HUES48 (cell line): Measurements from ENCODE around the gene PHF8.
A peak's percentile ranks its signal among the peaks of the same experiment; 100 is the strongest.

Experiments used
- H3K27ac ChIP-seq: one replicate; pipeline ENCODE4 v1.7.0; 2013; ENCODE audit warnings: low read depth, low read length, inconsistent platforms
- H3K27me3 ChIP-seq: 2 replicates; pipeline ENCODE4 v1.6.1; 2013; ENCODE audit warnings: mild to moderate bottlenecking, low read length; ENCODE audit not compliant: control insufficient read depth, insufficient read depth
- H3K36me3 ChIP-seq: 2 replicates; pipeline ENCODE4 v1.6.1; 2013; ENCODE audit warnings: low read length; ENCODE audit not compliant: control insufficient read depth, insufficient read depth
- H3K4me1 ChIP-seq: 2 replicates; pipeline ENCODE4 v1.6.1; 2013; ENCODE audit warnings: mild to moderate bottlenecking, low read length; ENCODE audit not compliant: control insufficient read depth, insufficient read depth
- H3K4me3 ChIP-seq: 2 replicates; pipeline ENCODE4 v1.5.1; 2013; ENCODE audit warnings: mild to moderate bottlenecking, low read depth, low read length
- H3K9ac ChIP-seq: 2 replicates; pipeline ENCODE4 v1.6.1; 2013; ENCODE audit warnings: mild to moderate bottlenecking, low read depth, low read length, moderate library complexity
- H3K9me3 ChIP-seq: 2 replicates; pipeline ENCODE4 v1.6.1; 2013; ENCODE audit warnings: low read length; ENCODE audit not compliant: control insufficient read depth, insufficient read depth

The PHF8 gene

GRCh38 chrX:54064564-54064963 is 20.3 kb upstream of the PHF8 start:
- Histone ChIP-seq H3K4me1 (peaks cover 10% of the 10 kb centered on the region; the same call in 1 of the 2 replicates), H3K4me3 (no peak overlapping the region), H3K27ac (no peak overlapping the region), H3K9me3 (peaks cover 33% of the 10 kb centered on the region), H3K27me3 (no peaks in the 10 kb centered on the region), H3K9ac (no peak overlapping the region), H3K36me3 (no peaks in the 10 kb centered on the region)

- H3K9me3 ChIP-seq: peaks cover 32% of the 10 kb centered on the region
- H3K4me1 ChIP-seq: 0 out of 2 replicates have a peak, but pooled peaks cover 4% of the 10 kb centered on the region
- H3K4me3 ChIP-seq: no peak overlapping the region
- H3K27me3 ChIP-seq: no peaks in the 10 kb centered on the region
- no peak overlapping the region for H3K9ac ChIP-seq
- no peak overlapping the region for H3K27ac ChIP-seq
- no peaks in the 10 kb centered on the region for H3K36me3 ChIP-seq
Observed at GRCh38 chrX:54063361-54063760, 19.1 kb upstream of the PHF8 start.

- Histone ChIP-seq H3K27ac (no peak overlapping the region), H3K36me3 (no peaks in the 10 kb centered on the region), H3K4me3 (no peak overlapping the region), H3K4me1 (peaks cover 17% of the 10 kb centered on the region), H3K27me3 (no peaks in the 10 kb centered on the region), H3K9me3 (peaks cover 17% of the 10 kb centered on the region), H3K9ac (no peak overlapping the region)
Observed at GRCh38 chrX:54049801-54050200, 5.5 kb upstream of the PHF8 start.

- H3K27me3 ChIP-seq: no peaks in the 10 kb centered on the region
Observed at GRCh38 chrX:54048412-54048811, 4.1 kb upstream of the PHF8 start.

DNA sequence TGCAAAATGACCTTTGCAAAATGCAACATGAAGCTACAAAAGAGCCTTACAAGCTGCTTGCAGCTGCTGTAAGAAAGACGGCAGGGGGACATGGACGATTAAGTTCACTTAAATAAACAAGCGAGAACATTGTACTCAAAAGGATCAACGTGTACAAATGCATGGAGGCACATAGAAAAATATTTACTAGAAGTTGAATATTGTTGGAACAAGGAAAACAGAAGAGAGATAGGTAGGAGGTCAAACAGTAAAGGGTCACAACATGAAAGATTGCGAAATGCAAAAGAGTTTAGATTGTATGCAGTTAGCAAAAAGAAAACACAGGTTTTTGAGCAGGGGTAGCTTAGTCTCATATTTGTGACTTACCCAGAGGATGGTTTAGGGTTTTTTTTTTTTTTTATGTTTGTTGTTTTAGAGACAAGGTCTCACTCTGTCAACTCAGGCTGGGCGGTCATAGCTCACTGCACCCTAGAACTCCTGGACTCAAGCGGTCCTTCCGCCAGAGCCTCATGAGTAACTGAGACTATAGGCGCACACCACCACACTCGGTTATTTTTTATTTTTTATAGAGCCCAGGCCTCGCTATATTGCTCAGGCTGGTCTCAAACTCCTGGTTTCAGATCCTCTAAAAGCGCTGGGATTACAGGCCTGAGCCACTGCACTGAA is 1.4 kb upstream of the PHF8 start:
- H3K27ac ChIP-seq: peak overlapping the region; percentile 98
- H3K36me3 ChIP-seq: peaks cover 10% of the 10 kb centered on the region
- peak overlapping the region; percentile 68 for H3K4me3 ChIP-seq
- no peaks in the 10 kb centered on the region for H3K27me3 ChIP-seq
- peaks cover 17% of the 10 kb centered on the region for H3K4me1 ChIP-seq
- peaks cover 25% of the 10 kb centered on the region for H3K9me3 ChIP-seq
- no peak overlapping the region for H3K9ac ChIP-seq

More at GRCh38 chrX:54048412-54048811, 4.1 kb upstream of the PHF8 start:
- Histone ChIP-seq H3K9me3 (peaks cover 16% of the 10 kb centered on the region), H3K9ac (no peak overlapping the region), H3K4me3 (0 out of 2 replicates have a peak overlapping the region, but pooled peaks have one; percentile 5), H3K27ac (peak overlapping the region; percentile 43), H3K4me1 (peaks cover 17% of the 10 kb centered on the region), H3K36me3 (no peaks in the 10 kb centered on the region)

GRCh38 chrX:54044877-54045338 is 635 bp upstream of the PHF8 start:
- Histone ChIP-seq H3K36me3 (peaks cover 17% of the 10 kb centered on the region), H3K4me3 (peak overlapping the region; percentile 68), H3K9ac (peak overlapping the region; percentile 40), H3K4me1 (peaks cover 17% of the 10 kb centered on the region), H3K27me3 (no peaks in the 10 kb centered on the region), H3K27ac (peak overlapping the region; percentile 98), H3K9me3 (peaks cover 28% of the 10 kb centered on the region)

GRCh38 chrX:54043541-54044125 is 640 bp downstream of the PHF8 start:
- peaks cover 24% of the 10 kb centered on the region for H3K36me3 ChIP-seq
- peak overlapping the region; percentile 68 for H3K4me3 ChIP-seq
- peak overlapping the region; percentile 98 for H3K27ac ChIP-seq
- H3K9ac ChIP-seq: peak overlapping the region; percentile 84
- peaks cover 13% of the 10 kb centered on the region for H3K4me1 ChIP-seq
- H3K27me3 ChIP-seq: no peaks in the 10 kb centered on the region
- H3K9me3 ChIP-seq: peaks cover 28% of the 10 kb centered on the region

GRCh38 chrX:54043056-54043455 is 1.2 kb downstream of the PHF8 start:
- Histone ChIP-seq H3K4me1 (peaks cover 8% of the 10 kb centered on the region), H3K27ac (peak overlapping the region; percentile 51), H3K9ac (no peak overlapping the region), H3K27me3 (no peaks in the 10 kb centered on the region), H3K36me3 (peaks cover 27% of the 10 kb centered on the region), H3K9me3 (peaks cover 23% of the 10 kb centered on the region), H3K4me3 (peak overlapping the region; percentile 68)

- H3K27ac ChIP-seq: no peak overlapping the region
- peaks cover 8% of the 10 kb centered on the region for H3K4me1 ChIP-seq
- H3K36me3 ChIP-seq: peaks cover 30% of the 10 kb centered on the region
- H3K9ac ChIP-seq: no peak overlapping the region
- peak overlapping the region; percentile 68 for H3K4me3 ChIP-seq
- peaks cover 23% of the 10 kb centered on the region for H3K9me3 ChIP-seq
- H3K27me3 ChIP-seq: no peaks in the 10 kb centered on the region
Observed at GRCh38 chrX:54042609-54043021, 1.7 kb downstream of the PHF8 start.

DNA sequence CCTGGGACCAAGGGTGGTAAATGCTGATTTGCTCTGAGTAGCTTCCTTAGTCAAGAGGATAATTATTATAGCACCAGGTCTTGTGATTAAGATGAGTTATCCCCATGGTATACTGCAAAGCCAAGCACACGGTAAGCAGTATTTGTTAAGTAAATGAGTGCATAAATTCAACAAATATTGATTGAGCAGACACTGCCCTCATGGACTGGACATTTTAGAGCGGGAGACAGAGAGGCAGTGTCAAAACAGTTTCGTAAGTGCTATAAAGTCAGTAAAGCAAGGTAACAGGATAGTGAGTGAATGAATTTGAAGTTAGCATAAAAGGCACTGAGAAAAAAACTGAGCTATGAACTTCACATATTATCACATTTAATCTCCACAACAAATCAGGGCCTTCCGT is 13.9 kb downstream of the PHF8 start:
- Histone ChIP-seq H3K4me3 (no peak overlapping the region), H3K9me3 (peaks cover 50% of the 10 kb centered on the region), H3K36me3 (peaks cover 26% of the 10 kb centered on the region), H3K4me1 (no peaks in the 10 kb centered on the region), H3K27ac (no peak overlapping the region), H3K27me3 (no peaks in the 10 kb centered on the region), H3K9ac (no peak overlapping the region)

DNA sequence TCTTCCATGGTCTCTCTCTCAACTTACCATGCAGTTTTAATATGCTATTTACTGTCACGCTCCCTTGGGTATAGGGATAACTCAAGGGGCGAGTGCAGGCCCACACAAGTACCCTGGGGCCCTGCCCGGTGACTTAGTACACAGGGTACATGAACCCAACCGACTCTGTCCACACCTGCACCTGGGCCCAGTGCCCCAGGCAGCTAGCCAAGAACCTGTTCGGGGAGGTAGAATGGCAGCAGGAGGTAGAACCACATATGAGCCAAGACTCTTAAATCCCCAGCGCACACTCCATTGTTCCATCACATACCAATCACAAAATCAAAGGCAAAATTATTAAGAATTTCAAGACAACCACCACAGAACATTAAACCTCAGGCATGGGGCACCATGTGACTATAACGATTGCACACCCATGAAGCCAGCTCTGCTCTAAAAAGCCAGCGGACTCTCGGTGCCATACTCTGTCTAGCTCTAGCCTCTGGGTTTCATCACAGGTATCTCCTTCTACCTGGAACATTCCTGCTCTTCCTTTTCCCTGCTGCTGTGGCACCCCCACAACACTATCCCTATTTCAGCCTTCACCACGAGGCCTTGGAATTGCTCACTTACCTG is 14.6 kb downstream of the PHF8 start:
- H3K9me3 ChIP-seq: peaks cover 51% of the 10 kb centered on the region
- no peaks in the 10 kb centered on the region for H3K27me3 ChIP-seq
- H3K4me3 ChIP-seq: no peak overlapping the region
- no peak overlapping the region for H3K27ac ChIP-seq
- H3K4me1 ChIP-seq: no peaks in the 10 kb centered on the region
- no peak overlapping the region for H3K9ac ChIP-seq
- H3K36me3 ChIP-seq: peaks cover 26% of the 10 kb centered on the region
